ENCODE data around the gene ASB6.

ASB6 gene

DNA sequence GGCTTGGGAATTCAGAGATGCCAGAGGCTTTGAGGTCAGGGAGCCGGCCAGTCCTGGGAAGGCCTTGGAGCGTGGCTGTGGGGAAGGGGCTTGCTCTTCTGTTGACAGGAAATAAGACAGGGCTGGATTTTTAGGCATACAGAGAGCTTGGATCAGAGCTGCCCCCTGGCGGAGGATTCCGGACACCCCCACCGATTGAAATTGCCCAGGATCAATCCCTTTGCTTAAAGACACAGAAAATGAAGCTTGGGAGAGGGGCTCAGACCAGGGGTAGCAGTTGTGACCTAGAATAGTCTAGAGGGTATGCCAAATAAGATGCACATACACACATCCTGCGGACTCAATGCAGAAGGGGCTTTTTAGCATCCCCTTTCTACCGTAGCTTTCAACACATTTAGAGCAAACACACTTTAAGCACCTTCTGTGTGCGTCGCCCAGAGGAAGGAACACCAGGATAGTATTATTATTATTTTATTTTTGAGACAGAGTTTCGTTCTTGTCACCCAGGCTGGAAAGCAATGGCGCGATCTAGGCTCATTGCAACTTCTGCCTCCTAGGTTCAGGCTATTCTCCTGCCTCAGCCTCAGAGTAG lies 17.7 kb downstream of the ASB6 start:
- peak; percentile 77 for DNase-seq

DNA sequence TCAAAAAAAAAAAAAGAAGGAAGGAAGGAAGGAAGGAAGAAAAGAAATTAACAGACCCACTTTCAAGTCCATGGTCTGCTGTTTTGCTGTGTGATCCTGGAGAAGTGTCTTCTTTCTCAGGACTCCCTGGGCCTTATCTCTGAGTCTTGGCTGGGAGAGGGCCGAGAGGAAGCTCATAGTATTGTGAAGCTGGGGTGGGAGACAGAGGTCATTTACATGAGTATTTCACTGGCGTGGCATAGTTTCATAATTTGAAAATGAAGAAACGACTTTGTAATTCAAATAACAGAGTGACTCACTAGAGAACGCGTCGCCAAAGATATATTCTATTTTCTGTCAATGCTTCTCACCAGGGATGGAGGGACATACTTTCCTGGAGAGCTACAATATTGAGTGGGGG lies 18.6 kb downstream of the ASB6 start:
- DNase-seq = no peak

DNA sequence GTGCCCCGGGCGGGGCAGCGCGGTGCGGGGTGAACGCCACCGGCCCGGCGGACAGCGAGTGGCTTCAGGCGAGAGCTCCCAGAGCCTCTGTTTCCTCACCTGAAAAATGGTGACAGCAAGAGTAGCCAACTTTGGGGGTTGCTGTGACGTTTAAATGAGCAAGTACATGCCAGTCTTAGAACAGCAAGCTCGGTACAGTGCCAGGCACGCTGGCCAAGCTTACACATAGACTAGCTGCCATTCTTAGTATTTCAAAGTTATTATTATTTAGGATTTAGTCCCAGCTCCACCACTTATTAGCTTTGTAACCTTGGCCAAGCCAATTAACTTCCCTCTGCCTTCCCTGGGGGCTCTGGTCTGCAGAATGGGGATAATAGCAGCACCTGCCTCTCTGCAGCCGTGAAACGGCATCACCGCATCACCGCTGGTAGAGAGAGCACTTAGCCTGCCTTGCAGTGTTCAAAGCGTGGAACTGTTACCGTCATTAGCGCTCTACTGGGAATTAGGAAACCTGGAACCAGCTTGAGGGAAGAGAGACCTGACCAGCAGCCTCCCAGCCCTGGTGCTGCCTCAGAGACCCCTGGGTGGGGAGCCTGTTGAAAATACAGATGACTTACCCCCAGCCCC lies 21.2 kb downstream of the ASB6 start, which contains the start of gene C9orf50:
Gene C9orf50, minus strand, starts transcription at position 433 of the 627 bp plus-strand sequence. CDS start 527 bp downstream, outside the sequence.
- DNase-seq = no peak

DNA sequence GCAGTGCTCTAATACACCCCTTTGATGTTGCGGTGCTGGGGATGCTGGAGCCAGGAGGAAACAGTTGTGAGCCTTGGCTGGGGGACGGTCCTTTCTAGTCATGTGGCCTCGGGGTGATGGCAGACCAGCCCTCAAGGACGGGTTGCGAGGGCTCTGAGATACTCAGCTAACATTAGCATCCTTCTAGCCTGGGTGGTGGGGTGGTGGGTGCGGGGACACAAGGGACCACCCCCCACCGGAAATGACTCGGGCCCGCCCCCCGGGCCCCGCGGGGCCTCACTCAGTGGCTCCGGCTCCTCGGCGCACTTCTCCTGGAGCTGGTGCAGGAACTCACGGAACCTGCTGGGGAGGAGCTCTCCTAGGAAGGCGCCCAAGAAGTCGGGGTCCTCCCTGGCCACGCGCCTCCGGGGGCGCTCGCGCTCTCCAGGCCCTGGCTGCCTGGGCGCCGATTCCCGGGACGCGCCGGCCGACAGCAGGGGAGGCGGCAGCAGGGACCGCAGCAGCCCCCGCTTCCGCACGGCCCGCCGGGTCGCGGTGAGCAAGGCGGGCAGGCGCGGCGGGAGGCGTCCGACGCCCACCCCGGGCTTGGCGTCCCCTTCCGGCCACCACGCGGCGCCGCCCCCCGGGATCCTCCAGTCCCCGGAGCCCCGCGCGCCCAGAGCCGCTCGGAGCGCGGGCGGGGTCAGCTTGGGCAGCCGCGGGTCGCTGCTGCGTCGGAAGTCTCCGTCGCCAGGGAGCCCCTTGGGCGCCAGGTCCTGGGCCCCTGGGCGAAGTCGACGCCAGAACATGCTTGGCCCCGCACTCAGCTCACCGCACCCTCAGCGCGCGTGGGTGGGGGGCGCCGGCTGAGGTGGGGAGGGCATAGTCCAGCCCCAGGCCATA lies 21.9 kb downstream of the ASB6 start:
- no peak for DNase-seq

DNA sequence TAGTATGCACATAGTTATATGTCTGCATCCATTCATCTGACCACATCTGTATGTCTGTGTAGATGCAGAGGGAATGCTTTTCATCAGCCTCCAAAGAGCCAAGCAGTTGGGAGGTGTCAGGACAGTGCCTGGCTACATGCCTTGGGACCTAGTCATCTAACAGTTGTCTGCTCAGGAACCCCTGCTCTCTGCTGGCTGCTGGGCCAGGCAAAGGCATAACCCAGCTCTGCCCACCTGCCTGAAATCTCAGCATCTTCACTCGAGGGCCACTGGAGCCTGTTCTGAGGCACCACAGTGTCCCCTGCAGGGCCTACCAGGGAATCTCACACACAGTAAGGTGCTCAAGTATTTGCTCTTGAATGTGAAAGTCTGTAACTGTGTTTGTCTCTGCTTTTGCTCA lies 24.8 kb downstream of the ASB6 start:
- DNase-seq = no peak

DNA sequence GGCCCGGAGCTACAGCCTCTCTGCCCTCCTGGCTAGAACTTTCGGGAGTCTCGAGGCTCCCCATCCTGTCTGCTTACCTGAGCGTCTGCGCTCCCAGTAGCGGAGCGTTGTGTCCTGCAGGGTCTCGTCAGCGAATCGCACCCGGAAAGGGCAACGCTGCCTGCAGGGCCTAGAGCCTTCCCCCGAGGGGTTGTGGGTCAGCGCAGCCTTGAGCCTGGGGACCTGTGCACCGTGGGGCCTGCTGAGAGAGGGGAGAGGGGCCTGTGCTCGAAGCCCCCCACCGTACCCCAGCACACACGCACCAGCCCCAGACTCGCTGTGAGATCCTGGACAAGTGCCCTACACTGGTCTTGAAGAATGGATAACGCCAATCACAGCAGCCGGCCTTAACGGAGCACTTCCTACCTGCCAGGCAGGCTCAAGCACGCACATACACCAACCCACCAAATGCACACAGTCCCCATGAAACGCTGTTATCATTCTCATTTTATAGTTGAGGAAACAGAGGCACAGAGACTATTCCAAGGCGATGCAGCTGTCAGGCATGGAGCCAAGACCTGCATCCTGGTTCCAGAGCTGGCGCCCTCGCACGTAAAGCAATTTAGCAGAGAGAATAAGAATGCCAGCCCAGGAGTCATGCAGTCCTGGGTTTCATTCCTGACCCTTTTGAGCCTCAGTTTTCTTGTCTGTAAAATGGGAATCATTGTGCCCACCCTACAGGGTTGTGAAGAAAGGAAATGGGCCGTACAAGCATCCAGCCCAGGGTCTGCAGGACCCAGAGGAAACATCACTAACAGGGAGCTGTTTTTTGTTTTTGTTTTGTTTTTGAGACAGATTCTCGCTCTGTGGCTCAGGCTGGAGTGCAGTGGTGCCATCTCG lies 26.3 kb downstream of the ASB6 start:
- no peak for DNase-seq

DNA sequence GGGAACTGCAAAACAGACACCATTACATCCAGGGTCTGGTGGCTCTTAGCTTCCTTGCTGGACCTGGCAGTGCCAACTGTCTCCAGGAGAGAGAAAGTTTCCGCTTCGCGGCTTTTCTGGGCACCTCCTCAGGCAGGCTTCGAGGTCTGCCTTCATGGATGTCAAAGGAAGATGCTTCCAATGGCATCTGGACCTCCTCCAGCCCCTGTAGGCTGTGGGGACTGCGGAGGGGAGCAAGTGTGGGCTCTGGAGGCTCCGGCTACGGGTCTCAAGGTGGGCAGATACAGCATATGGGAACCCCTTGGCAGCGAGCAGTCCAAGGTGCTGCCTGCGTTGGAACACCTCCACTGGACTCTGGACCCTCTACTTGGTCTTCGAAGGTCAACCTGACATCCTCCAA lies 27.0 kb downstream of the ASB6 start:
- DNase-seq = no peak

DNA sequence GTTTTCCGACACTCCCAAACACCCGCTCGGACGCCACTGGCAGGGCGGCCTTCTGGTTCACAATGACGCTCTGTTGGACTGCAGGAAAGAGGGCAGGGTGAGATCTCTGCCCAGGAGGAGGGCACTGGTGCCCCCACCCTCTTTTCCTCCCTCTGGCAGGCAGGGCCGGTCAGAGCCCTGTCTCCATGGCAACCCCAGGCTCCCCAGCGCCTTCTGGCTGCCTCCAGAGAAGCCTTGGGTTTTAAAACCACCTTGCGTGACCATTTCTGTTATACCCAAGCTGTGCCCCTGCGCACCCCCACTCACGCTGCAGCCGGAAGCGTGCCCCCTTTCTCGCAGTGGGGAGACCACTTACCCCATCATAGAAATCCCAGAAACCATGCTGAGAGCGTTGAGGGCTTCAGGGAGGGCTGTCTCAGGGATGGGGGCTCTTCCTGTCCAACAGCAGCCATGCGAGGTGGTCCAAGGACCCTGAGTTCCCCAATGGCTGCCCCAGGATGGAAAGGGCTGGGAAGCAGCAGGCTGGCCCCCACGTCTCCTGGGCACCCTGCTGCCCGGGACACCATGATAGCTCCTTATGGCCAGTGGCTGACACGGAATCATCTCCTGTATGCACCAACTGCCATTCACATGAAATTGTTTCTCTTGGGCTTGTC lies 28.3 kb downstream of the ASB6 start:
- no peak for DNase-seq

DNA sequence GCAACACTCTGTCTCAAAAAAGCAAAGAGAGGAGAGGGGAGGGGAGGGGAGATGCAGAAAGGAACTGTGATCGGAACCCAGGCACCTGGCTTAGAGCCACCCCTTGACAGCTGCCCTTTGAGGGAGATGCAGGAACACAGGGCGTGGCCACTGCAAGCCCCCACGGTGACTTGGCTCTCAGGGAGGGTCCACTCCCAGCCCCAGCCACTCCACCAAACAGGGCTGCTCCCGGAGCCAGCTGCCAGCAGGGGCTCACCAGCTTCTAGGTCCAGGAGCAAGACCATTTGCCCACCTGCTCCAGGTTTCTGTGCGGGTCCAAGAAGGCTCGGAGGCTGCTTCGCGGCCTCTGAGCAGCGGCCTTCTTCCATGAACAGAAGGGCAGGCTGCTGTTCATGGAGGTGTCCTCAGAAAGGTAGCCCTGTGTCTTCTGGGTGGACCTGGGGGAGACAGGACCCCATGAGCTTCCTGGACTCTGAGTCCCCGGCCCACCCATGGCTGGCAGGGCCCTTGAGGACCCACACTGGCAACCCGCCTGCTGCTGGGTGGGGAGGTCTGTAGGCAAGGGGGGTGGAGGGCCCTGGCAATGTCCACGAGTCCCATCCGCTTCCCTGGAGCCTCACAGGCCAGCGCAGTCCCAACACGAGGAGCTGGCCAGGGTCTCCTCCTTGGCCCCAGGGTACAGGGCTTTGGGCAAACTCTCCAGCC lies 29.0 kb downstream of the ASB6 start:
- no peak for DNase-seq

DNA sequence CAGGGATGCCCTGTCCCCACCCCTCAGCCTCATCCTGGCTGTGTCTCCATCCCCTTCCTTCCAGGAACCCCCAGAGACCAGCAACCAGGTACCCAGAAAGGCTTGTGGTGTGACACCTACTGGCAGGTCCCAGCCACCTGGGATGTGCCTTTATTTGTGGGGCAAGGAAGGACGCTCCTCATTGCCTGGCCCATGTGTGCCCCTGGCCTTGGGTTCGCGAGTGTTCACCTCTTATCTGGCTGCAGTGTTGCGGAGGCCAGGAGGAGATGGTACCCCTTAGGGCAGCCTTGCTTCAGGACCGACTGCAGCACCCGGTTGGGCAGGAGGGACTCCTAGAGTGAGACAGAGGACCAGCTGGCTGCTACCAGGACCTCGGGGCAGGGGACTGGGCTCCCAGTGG lies 29.8 kb downstream of the ASB6 start:
- no peak for DNase-seq

DNA sequence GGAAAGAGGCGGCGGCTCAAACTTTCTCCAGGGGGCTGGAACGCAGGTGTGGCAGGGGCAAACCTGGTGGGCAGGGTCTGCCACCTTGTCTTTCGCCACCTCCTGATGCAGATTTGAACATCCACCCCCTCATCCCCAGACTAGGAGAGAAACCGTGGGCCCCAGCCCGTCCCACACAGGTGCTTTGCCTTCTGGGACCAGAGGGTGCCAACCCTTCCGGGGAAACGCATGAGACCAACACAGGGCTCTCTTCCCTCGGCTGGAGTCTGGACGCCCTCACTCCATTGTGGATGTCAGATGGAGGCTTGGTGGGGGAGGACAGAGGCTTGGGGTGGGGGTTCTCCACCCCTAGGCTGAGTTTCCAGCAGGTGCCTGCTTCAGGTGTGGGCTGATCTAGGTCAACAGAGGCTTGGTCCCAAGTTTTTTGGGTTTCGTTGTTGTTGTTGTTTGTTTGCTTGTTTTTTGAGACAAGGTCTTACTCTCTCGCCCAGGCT lies 30.6 kb downstream of the ASB6 start:
- DNase-seq = no peak

DNA sequence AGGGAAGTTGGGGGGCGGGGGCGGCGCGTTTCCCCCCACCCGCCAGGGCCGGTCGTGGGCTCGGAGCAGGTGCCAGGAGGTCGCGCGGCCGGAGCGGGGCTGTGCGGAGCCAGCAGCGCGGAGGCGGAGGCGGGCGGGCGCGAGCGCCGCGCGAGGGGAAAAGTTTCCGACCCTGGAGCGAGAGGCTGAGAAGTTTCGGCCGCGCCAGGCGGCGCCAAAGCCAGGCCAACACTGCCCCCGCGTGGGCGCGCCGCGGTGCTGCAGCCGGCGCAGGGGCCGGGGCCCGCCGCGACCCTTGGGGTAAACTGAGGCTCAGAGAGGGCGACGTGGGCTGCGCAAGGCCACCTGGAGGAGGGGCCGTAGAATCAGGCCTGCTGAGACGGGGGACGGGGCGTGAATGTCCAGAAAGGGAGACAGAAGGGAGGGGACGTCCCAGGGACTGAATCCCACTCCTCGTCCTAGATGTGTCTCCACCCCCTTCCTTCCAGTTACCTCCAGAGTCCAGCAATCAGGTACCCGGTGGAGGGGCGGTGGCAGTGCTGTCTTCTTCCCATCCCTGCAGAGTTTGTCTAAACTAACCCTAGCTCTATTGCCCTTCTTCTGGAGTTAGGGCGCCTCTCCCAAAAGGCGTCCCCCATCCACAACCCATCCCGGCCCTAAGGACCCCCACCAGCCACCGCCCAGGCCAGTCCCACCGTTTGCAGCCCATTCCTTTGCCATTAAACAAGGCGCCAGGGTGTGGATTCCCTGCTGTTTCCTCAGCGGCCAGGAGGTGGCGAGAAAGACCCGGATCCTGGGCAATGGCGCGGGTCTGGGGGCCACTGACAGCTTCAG lies 31.3 kb downstream of the ASB6 start:
- DNase-seq = peak; percentile 73

DNA sequence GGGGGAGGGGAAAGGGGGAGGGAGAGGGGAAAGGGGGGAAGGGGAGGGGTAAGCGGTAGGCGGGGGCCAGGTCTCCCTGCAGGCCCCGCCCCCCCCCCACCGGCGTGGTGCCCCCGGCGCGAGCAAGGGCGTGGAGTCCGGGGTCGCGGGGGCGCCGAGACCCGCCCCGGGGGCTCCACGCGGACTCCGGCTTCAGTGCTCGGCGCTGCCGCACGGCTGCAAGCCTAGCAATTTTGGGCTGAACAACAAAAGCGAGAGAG lies 31.8 kb downstream of the ASB6 start:
- no peak for DNase-seq

DNA sequence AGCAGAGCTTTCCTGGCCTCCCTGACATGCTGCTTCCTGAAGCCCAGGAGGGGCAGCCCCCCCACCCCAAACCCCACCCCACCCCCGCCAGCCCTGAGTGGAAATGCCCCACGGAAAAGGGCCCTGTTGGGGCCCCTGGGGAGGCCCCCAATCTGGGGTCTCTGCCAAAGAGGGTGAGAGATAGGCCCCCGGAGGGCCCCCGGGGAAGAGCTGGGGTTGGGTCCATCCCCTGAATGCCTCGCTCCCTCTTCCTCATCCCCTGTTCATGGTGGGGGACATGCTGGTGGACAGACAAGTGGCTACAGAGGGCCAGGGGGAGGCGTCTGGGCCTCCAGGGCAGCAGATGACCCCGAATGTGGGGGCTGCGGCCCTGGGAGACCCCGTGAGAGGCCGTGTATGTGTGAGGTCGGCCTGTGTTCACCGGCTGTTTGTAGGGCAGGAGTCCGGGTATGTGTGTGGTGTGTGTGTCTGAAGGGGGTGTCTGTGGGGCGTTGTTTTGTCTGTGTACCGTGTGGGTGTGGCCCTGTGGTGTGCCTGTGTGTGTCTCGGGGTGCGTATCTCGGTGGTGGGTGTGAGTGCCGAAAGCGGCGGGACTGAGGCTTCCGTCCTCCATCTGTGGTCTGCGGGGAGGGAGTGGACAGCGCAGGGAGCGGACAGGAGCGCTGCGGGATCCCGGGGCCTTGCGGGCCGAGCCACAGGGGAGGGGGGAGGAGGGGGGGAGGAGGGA lies 32.3 kb downstream of the ASB6 start:
- peak; percentile 54 for DNase-seq

DNA sequence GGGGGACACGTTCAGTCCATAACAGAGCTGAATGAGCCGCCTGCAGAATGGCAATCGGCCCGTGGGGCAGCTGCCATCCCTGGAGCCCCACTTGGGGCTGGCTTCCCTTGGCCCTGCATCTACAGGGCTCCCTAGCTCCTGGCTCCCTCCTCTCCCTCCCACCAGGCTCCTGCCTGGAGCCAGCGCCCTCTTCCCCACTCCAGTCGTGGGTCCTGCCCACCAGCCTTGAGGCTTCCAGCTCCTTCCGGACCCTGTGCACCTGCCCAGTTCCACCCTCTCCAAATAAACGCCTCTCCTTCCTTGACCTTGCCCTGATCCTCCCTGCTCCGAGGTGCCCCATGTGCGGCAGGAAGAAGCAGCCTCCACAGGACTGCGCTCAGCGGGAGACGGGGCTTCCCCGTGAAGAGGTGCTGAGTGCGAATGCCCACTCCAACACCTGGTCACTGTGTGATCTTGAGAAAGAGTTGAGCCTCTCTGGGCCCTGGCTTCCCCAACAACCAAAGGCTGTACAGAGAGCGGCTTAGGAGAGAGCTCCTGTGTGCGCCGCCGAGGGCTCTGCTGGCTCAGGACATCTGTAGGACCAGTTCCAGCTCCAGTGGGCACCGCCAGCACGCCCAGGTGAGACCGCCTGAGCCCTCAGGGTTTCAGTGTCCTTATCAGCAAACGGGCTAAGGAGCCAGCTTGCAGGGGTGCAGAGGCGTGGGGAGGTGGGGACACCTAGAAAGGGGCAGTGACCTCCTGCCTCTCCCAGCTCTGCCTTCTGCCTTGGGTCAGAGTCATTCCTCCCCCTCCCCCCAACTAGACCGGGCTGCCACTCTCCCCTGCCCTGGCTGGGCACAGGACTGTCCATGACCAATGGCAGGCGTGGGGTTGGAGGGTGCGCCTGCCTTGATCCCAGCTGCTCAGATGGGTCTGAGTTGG lies 33.1 kb downstream of the ASB6 start:
- DNase-seq = no peak

DNA sequence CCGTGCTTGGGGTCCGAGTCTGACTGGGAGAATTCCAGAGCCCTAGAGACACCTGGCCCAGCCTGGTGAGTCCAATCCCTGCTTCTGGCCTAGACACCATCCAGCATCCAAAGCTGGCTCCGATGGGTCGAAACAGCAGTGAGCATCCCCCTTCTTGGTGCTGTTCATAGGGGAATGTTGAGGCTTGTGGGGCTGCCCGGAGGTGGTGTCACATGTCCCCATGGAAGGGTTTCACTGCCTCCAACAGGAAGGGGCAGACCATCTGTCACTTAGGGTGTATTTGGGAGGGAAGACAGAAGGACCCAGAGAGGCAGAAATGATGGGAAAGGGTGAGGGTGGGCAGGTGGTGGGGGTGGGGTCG lies 34.9 kb downstream of the ASB6 start:
- DNase-seq = no peak

DNA sequence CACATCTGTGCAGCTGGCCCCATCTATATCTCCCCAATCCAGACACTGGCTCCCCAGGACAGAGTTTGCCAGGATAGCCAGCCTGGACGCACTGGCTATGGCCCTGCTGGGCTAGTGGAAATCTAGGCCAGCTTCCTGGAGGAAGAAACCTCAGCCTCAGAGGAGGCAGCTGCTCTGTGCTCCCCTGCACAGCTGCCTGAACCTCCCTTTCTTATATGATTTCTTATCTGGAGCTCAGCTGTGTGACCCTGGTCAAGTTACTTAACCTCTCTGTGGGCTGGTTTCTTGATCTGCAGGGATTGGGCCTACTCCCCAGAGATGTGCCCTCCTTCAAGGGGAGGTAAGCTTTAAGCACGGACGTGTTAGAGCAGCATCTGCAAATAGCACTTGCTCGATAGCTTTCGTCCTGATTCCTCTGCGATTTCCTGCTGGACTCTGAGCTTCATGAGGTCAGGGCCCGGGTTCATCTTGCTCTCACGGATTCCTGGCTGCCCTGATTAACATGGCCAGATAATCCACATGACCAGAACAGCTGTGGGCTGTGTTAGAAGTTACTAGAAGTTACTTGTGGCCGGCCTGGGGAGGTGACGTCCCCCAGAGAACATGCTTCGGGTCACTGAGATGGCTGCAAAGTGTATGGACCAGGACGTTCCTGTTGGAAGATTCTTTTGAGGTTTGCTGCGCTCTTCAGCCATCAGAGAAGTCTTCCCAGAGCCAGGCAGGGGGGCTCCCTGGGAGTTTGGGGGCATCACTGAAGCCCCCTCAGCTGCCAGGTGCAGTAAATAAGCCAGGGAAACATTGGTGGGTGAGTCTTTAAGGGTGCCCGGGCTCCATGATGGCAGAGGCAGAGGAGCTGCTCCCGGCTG lies 35.6 kb downstream of the ASB6 start:
- DNase-seq = no peak

DNA sequence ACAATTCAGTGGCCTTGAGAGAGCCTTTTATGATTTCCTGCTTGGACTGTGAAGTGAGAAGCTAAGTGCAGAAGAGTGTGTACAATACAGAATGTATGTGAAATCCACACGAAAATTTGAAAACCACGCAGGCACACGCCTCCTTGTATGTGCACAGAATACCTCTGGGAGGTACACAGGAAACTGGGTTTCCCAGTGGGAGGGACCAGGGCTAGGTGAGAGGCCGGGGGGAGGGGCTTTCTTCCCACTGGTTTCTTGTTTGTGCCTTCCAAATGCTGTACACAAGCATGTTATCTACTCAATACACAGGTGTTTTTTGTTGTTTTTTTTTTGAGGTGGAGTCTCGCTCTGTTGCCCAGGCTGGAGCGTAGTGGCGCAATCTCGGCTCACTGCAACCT lies 37.2 kb downstream of the ASB6 start:
- DNase-seq = peak; percentile 28
